ENCODE results near the gene LYRM4. TPM values are rescaled to one million over a fixed set of nuclear protein-coding genes. Genes with fewer than 3 reads are reported as not detected.

LYRM4 gene
- total and polyA plus RNA-seq, 2 donors (not counting 1 experiment from before 2014, with no cell fraction given) = 22.1 to 29.5 TPM

- H3K9me3 ChIP-seq (ENCODE audit: control extremely low read depth in 1 of 3, control insufficient read depth in 2 of 3, insufficient read depth in 1 of 3, low read length in 2 of 3) = no peaks in the 10 kb centered on the region
- H3K4me1 ChIP-seq (ENCODE audit: control insufficient read depth in 2 of 2, insufficient read depth in 2 of 2, low read length in 2 of 2) = no peaks in the 10 kb centered on the region
- H3K79me2 ChIP-seq (ENCODE audit: control insufficient read depth, insufficient read depth, low read length) = no peaks in the 10 kb centered on the region
- H4K20me1 ChIP-seq (ENCODE audit: control insufficient read depth, insufficient read depth, low read length, poor library complexity, severe bottlenecking) = no peaks in the 10 kb centered on the region
- no peaks in the 10 kb centered on the region for H3K4me1 Mint-ChIP-seq
- H2AFZ ChIP-seq (ENCODE audit: insufficient read depth, low read depth, low read length, poor library complexity, severe bottlenecking) = no peak overlapping the region
- WGBS (ENCODE audit: insufficient coverage) = 100% methylated on average over 6 of the region's 13 CpGs
- H3K27me3 ChIP-seq (replicated peaks in 1 of 4; ENCODE audit: control extremely low read depth in 1 of 4, control insufficient read depth in 3 of 4, insufficient read depth in 4 of 4, low read length in 3 of 4) = no peaks in the 10 kb centered on the region
- H3K4me3 ChIP-seq (ENCODE audit: control extremely low read depth in 1 of 5, extremely low read depth in 1 of 5, insufficient read depth in 1 of 5, low read depth in 2 of 5, low read length in 4 of 5) = no peak overlapping the region
- POLR2A ChIA-PET = no interaction called here
- DNase-seq (no peak), ATAC-seq (ENCODE audit: low read depth) (no peak)
- intact Hi-C loops (cut with micrococcal nuclease) = no loop called here
- no peak overlapping the region for H3K9ac ChIP-seq (ENCODE audit: low read length)
- H3K27ac Mint-ChIP-seq = no peak overlapping the region
- H3K27me3 Mint-ChIP-seq = no peaks in the 10 kb centered on the region
- H3K4me2 ChIP-seq (replicated peaks; ENCODE audit: low read depth, low read length, poor library complexity, severe bottlenecking) = no peak overlapping the region
- H3K9me3 Mint-ChIP-seq (ENCODE audit: insufficient read depth) = no peaks in the 10 kb centered on the region
- no peak for TF ChIP-seq EZH2 (IDR thresholded peaks at IDR 0.05; ENCODE audit: borderline replicate concordance, insufficient read depth, low read depth, low read length, poor library complexity, severe bottlenecking)
- no peak for TF ChIP-seq CTCF (IDR thresholded peaks at IDR 0.05)
- CTCF ChIA-PET = no interaction called here
- H3K4me3 Mint-ChIP-seq = no peak overlapping the region
- H3K27ac ChIP-seq (ENCODE audit: low read length in 2 of 2) = no peak overlapping the region
- peaks cover 0 to 8% of the 10 kb centered on the region in 2 experiments for H3K36me3 ChIP-seq (replicated peaks in 1 of 2; ENCODE audit: control extremely low read depth in 1 of 2, control insufficient read depth in 1 of 2, extremely low read depth in 1 of 2, insufficient read depth in 2 of 2, low read length in 1 of 2)
Measured at GRCh38 chr6:5113096-5113495, 147.7 kb downstream of the LYRM4 start.

GRCh38 chr6:5112066-5112799 lies 148.5 kb downstream of the LYRM4 start:
- H3K4me1 Mint-ChIP-seq = no peaks in the 10 kb centered on the region

More at GRCh38 chr6:5112066-5112799, 148.5 kb downstream of the LYRM4 start:
- ChIA-PET POLR2A (no interaction called here), CTCF (no interaction called here)
- H3K9me3 Mint-ChIP-seq (ENCODE audit: insufficient read depth) = no peaks in the 10 kb centered on the region
- 79% methylated on average over 17 of the region's 17 CpGs for WGBS (ENCODE audit: insufficient coverage)
- H4K20me1 ChIP-seq (ENCODE audit: control insufficient read depth, insufficient read depth, low read length, poor library complexity, severe bottlenecking) = no peaks in the 10 kb centered on the region
- ATAC-seq (ENCODE audit: low read depth) (no peak), DNase-seq (no peak)
- H3K27ac Mint-ChIP-seq = no peak overlapping the region
- TF ChIP-seq CTCF (IDR thresholded peaks at IDR 0.05) (no peak), EZH2 (IDR thresholded peaks at IDR 0.05; ENCODE audit: borderline replicate concordance, insufficient read depth, low read depth, low read length, poor library complexity, severe bottlenecking) (no peak)
- no peak overlapping the region for H3K4me3 ChIP-seq (ENCODE audit: control extremely low read depth in 1 of 5, extremely low read depth in 1 of 5, insufficient read depth in 1 of 5, low read depth in 2 of 5, low read length in 4 of 5)
- H3K27ac ChIP-seq (ENCODE audit: low read length in 2 of 2) = no peak overlapping the region
- H3K4me3 Mint-ChIP-seq = no peak overlapping the region
- H2AFZ ChIP-seq (ENCODE audit: insufficient read depth, low read depth, low read length, poor library complexity, severe bottlenecking) = no peak overlapping the region
- H3K36me3 ChIP-seq (replicated peaks in 1 of 2; ENCODE audit: control extremely low read depth in 1 of 2, control insufficient read depth in 1 of 2, extremely low read depth in 1 of 2, insufficient read depth in 2 of 2, low read length in 1 of 2) = peaks cover 0 to 8% of the 10 kb centered on the region in 2 experiments
- H3K27me3 ChIP-seq (replicated peaks in 1 of 4; ENCODE audit: control extremely low read depth in 1 of 4, control insufficient read depth in 3 of 4, insufficient read depth in 4 of 4, low read length in 3 of 4) = no peaks in the 10 kb centered on the region
- no peak overlapping the region for H3K4me2 ChIP-seq (replicated peaks; ENCODE audit: low read depth, low read length, poor library complexity, severe bottlenecking)
- no peaks in the 10 kb centered on the region for H3K4me1 ChIP-seq (ENCODE audit: control insufficient read depth in 2 of 2, insufficient read depth in 2 of 2, low read length in 2 of 2)
- no peaks in the 10 kb centered on the region for H3K9me3 ChIP-seq (ENCODE audit: control extremely low read depth in 1 of 3, control insufficient read depth in 2 of 3, insufficient read depth in 1 of 3, low read length in 2 of 3)
- no peak overlapping the region for H3K9ac ChIP-seq (ENCODE audit: low read length)
- H3K27me3 Mint-ChIP-seq = no peaks in the 10 kb centered on the region
- intact Hi-C loops (cut with micrococcal nuclease) = no loop called here
- no peaks in the 10 kb centered on the region for H3K79me2 ChIP-seq (ENCODE audit: control insufficient read depth, insufficient read depth, low read length)
